Esophagus squamous epithelium (tissue), 5 donors: ENCODE measurements around the gene OR2AE1. TPM values are rescaled to one million over a fixed set of nuclear protein-coding genes. Genes with fewer than 3 reads are reported as not detected.
A peak's percentile ranks its signal among the peaks of the same experiment; 100 is the strongest.

Experiments
- DNase-seq: peaks from one replicate; lab custom pipeline; 2025; lab: John Stamatoyannopoulos, UW
- H3K27ac ChIP-seq, 4 donors: fragments of 200-600 bp; sonication (generic); one replicate each; pipeline ENCODE4 v1.5.1; 2016 to 2019; ENCODE audit warnings: mild to moderate bottlenecking in 1 of 4
- H3K27me3 ChIP-seq, 4 donors: fragments of 200-600 bp; sonication (generic); 1 replicate in 3 of 4; 2 replicates in 1 of 4; pipeline versions ENCODE4 v1.5.1 to v1.6.0; 2017 to 2021; ENCODE audit warnings: antibody characterized with exemption in 1 of 4
- H3K36me3 ChIP-seq, 3 donors: fragments of 200-600 bp; sonication (generic); one replicate each; pipeline ENCODE4 v1.5.1; 2016 to 2019
- H3K4me1 ChIP-seq, 3 donors: fragments of 200-600 bp; sonication (generic); one replicate each; pipeline ENCODE4 v1.5.1; 2017 to 2019
- H3K4me3 ChIP-seq, 4 donors: fragments of 200-600 bp; sonication (generic); 1 replicate in 3 of 4; 2 replicates in 1 of 4; pipeline ENCODE4 v1.5.1; 2016 to 2019; ENCODE audit warnings: mild to moderate bottlenecking in 2 of 4, moderate library complexity in 1 of 4
- H3K9me3 ChIP-seq, 3 donors: fragments of 200-600 bp; sonication (generic); one replicate each; pipeline ENCODE4 v1.5.1; 2016 to 2019
- POLR2A ChIP-seq, 4 donors: fragments of 450-650 bp; IDR thresholded peaks; one replicate each; pipeline ENCODE4 v1.6.1; 2017; ENCODE audit warnings: antibody characterized with exemption in 4 of 4, mild to moderate bottlenecking in 4 of 4, moderate library complexity in 3 of 4
- WGBS, 2 donors: methylation state at CpG; one replicate each; pipeline ENCODE4 v1.1.5; 2018; 5-methylcytosine and 5-hydroxymethylcytosine counted together
- intact Hi-C: fragments of 100-400 bp; cut with DNase I; formaldehyde crosslinking; loops from one replicate; pipeline ENCODE4 v1.15.0; 2022
- total RNA-seq, 4 donors: library from RNA; depleted of rRNA; stranded (reverse); fragments of >200 nt; gene quantifications; one replicate each; pipeline ENCODE4 v1.1.0, GENCODE V29; 2016
- TF ChIP-seq, protein P1 (sequence below), 6 experiments: fragments of 450-650 bp in 4 of 6; fragments of 200-600 bp in 2 of 6; sonication (generic) in 2 of 6; IDR thresholded peaks; one replicate each; pipeline ENCODE4 v1.5.1; 2016 to 2019; ENCODE audit warnings: antibody characterized with exemption in 6 of 6, mild to moderate bottlenecking in 4 of 6, moderate library complexity in 4 of 6
- donor health status: DM: yes; HTN: yes; CAD: no.

The OR2AE1 gene
- total RNA-seq, 4 donors from 2014 or later = 0.30 to 0.57 TPM; not detected in 2

DNA sequence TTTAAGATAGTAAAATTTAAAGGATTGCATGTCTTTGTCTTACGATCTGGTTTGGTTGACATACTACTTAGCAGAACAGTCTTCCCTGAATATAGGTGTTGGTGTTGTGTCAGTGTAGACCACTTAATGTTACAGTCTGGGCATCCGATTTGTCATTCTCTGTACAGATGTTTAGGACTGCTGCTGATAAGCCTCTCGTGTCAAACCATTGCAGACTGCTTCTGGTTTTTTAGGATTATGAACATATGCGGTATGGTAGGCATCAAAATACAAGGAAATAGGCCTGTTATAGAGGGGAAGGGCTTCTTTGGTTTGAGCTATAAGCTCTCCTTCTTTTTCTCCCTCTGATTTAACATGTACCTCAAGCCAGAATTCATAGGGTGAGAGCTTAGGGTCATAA lies 41.6 kb downstream of the OR2AE1 start:
- Histone ChIP-seq H3K4me1 (peaks cover 0 to 21% (median 7%) of the 10 kb centered on the region in 3 donors), H3K9me3 (no peaks in the 10 kb centered on the region), H3K27me3 (peaks cover 0 to 3% (median 0%) of the 10 kb centered on the region in 4 donors), H3K36me3 (no peaks in the 10 kb centered on the region), H3K27ac (no peak overlapping the region), H3K4me3 (no peak overlapping the region)
- TF ChIP-seq POLR2A (IDR thresholded peaks at IDR 0.05) = no peak
- TF ChIP-seq, protein P1, sequence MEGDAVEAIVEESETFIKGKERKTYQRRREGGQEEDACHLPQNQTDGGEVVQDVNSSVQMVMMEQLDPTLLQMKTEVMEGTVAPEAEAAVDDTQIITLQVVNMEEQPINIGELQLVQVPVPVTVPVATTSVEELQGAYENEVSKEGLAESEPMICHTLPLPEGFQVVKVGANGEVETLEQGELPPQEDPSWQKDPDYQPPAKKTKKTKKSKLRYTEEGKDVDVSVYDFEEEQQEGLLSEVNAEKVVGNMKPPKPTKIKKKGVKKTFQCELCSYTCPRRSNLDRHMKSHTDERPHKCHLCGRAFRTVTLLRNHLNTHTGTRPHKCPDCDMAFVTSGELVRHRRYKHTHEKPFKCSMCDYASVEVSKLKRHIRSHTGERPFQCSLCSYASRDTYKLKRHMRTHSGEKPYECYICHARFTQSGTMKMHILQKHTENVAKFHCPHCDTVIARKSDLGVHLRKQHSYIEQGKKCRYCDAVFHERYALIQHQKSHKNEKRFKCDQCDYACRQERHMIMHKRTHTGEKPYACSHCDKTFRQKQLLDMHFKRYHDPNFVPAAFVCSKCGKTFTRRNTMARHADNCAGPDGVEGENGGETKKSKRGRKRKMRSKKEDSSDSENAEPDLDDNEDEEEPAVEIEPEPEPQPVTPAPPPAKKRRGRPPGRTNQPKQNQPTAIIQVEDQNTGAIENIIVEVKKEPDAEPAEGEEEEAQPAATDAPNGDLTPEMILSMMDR (IDR thresholded peaks at IDR 0.05) = no peak
- WGBS, 2 donors = 86 to 94% methylated on average over 4 of the region's 4 CpGs
- intact Hi-C loops = no loop called here
- DNase-seq = no peak

DNA sequence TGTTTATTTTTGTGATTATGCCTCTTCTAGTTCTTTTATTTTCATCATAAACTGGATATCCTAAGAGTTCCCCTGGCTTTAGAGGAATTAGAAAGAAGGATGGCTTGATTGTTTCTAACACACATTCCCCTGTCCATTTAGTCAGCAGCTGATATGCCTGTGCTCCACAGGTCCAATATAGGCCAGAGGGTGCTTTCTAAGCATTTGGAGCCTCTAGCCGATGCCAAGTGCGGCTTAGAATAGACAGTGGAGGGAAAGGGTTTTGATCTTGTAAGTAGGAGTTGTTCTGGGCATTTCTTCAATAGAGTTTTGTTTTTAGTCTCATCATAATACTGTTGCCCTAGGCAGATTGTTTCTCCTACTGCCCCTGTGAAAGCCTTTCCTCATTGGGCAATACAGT lies 42.5 kb downstream of the OR2AE1 start:
- peaks cover 0 to 6% (median 0%) of the 10 kb centered on the region in 4 donors for H3K27me3 ChIP-seq
- no peaks in the 10 kb centered on the region for H3K36me3 ChIP-seq
- no peak overlapping the region for H3K27ac ChIP-seq
- intact Hi-C loops = no loop called here
- 100% methylated on average over 2 of the region's 2 CpGs for WGBS, 2 donors
- no peak overlapping the region for H3K4me3 ChIP-seq
- TF ChIP-seq, protein P1 (IDR thresholded peaks at IDR 0.05) = no peak
- TF ChIP-seq POLR2A (IDR thresholded peaks at IDR 0.05) = no peak
- DNase-seq = no peak
- H3K4me1 ChIP-seq = peaks cover 0 to 14% (median 7%) of the 10 kb centered on the region in 3 donors
- no peaks in the 10 kb centered on the region for H3K9me3 ChIP-seq

DNA sequence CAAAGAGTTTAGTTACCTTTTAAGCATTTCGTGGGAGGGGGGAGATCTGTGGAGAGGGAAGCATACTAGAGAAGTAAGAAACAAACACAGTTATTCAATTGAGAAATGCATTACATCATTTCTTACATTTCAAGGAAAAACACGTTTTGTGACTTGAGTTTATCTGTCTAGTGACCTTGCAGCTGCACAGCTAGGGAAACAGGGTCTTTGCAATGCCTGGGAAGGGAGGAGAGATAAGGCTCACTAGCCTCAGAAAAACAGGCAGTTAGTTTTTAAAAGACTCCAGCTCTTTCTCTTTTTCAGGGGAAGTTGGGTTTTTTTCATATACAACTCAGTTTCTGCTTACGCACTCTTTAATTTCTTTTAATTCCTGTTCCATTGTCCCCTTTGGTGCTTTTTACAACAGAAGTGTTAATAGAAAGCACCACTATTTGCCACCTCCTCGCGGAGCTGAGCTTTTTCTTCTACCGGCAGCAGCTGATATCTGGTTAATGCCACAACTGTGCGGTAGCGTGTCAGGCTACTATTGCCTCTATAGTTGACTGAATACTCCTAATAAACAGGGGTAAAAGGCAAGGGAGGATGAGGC lies 43.5 kb downstream of the OR2AE1 start:
- no peak for DNase-seq
- WGBS, 2 donors = 71 to 73% methylated on average over 8 of the region's 8 CpGs

DNA sequence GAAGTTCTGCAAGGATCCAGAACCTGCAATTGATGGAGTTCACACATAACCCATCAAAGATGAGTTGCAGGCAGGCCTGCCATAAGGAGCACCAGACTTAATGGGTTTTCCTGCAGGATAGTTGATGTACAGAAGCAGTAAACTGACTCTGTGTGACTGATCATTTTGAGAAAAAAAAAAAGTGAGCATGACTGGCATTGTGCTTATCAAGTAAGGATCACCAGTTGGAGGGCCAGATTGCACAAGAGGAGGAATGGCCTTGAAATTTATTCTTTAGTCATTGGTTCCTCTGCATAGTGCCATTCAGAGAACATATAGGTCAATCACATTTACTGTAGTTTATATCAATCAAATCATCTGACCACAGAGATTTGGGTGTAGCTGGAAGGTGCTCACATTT lies 45.2 kb downstream of the OR2AE1 start:
- no peak for DNase-seq
- Histone ChIP-seq H3K36me3 (no peaks in the 10 kb centered on the region), H3K4me1 (peaks cover 0 to 7% (median 0%) of the 10 kb centered on the region in 3 donors), H3K9me3 (no peaks in the 10 kb centered on the region), H3K4me3 (no peak overlapping the region), H3K27me3 (peaks cover 0 to 6% (median 0%) of the 10 kb centered on the region in 4 donors), H3K27ac (no peak overlapping the region)
- no peak for TF ChIP-seq POLR2A (IDR thresholded peaks at IDR 0.05)
- TF ChIP-seq, protein P1 (IDR thresholded peaks at IDR 0.05) = no peak
- intact Hi-C loops = no loop called here

More for the DNA sequence above, 43.5 kb downstream of the OR2AE1 start:
- Histone ChIP-seq H3K27me3 (peaks cover 0 to 6% (median 0%) of the 10 kb centered on the region in 4 donors), H3K4me3 (no peak overlapping the region), H3K4me1 (peaks cover 0 to 9% (median 3%) of the 10 kb centered on the region in 3 donors), H3K36me3 (no peaks in the 10 kb centered on the region), H3K27ac (no peak overlapping the region), H3K9me3 (no peaks in the 10 kb centered on the region)
- TF ChIP-seq, protein P1 (IDR thresholded peaks at IDR 0.05) = no peak
- no peak for TF ChIP-seq POLR2A (IDR thresholded peaks at IDR 0.05)
- intact Hi-C loops = no loop called here

DNA sequence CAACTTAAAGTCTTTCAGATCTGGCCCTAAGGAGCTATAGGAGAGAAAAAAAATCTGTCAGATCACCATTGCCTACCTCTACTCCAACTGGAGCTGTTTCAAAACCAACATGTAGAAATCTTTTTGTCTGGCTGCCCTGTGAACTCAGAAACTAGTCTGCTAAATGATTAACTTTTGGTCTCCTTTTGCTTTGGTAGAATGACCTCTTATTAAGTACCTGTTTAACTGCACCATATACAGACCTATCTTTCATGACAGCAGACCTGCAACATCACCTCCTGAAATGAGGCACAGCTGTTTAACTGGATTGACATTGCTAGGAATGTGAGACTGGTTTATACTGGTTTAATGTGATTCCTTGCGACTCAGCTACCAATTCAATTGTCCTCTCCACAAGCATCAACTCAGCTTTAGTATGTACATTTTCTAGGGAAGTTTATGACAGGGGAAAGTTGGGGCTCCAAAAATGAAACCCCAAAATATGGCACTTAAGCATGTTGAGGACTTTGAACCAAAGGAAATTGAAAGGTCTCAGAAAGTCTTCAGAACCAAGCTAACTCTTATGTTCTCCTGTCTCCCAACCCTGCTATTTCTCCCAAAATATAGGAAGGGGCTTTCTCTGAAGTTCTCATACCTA lies 47.2 kb downstream of the OR2AE1 start:
- Histone ChIP-seq H3K4me3 (no peak overlapping the region), H3K27ac (peak overlapping the region in 1 of 4 donors; percentile 17), H3K9me3 (no peaks in the 10 kb centered on the region), H3K36me3 (no peaks in the 10 kb centered on the region), H3K4me1 (peaks cover 0 to 7% (median 0%) of the 10 kb centered on the region in 3 donors), H3K27me3 (peaks cover 0 to 6% (median 0%) of the 10 kb centered on the region in 4 donors)
- 75 to 88% methylated on average over 1 of the region's 1 CpG for WGBS, 2 donors
- TF ChIP-seq POLR2A (IDR thresholded peaks at IDR 0.05) = no peak
- TF ChIP-seq, protein P1 (IDR thresholded peaks at IDR 0.05) = no peak
- DNase-seq = no peak
- intact Hi-C loops = no loop called here
